Activated CD8-positive, alpha-beta memory T cell treated with anti-CD3 and anti-CD28 coated beads for 4 hours (primary cell): Measurements from ENCODE around the gene RSPH1.

Experiments used
- DNase-seq, 2 donors: peaks; one replicate each; pipeline ENCODE4 v3.0.0-alpha.2; 2020; ENCODE audit warnings: low read depth in 2 of 2

The RSPH1 gene

DNA sequence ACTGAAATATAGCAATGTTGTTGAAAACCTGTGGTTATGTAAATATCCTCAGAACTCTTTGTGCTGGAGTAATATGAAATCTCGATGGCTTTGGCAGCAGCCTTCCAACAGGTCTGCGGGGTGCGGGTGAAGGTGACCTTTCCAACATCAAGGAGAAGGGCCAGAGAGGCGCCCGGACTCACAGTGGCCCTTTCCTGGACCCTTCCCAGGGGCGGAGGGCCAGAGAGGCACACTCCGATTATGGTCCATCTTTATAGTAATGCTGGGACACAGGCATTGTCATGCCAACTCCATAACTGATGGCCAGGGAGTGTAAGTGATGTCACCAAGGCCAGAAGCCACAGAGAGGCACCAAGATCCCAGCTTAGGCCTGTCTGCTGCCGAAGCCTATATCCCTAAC lies 35.7 kb upstream of the RSPH1 start:
- DNase-seq, result no peak

DNA sequence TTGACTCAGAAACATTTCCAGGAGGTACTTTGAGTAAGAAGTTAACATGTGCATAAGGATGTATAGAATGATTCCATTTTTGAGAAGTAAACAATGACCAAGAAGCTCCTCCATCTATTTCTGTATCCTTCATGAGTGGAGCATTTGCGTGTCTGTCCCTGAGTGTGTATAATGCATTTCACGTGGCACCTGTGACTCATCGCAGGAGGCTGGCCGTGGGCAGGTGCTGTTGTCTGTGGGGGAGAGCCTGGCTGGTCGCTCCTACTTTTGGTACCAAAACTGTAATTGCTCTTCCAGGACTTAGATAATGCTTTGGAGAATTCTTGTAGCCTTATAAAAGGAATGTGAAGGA lies 34.1 kb upstream of the RSPH1 start:
- no peak for DNase-seq

DNA sequence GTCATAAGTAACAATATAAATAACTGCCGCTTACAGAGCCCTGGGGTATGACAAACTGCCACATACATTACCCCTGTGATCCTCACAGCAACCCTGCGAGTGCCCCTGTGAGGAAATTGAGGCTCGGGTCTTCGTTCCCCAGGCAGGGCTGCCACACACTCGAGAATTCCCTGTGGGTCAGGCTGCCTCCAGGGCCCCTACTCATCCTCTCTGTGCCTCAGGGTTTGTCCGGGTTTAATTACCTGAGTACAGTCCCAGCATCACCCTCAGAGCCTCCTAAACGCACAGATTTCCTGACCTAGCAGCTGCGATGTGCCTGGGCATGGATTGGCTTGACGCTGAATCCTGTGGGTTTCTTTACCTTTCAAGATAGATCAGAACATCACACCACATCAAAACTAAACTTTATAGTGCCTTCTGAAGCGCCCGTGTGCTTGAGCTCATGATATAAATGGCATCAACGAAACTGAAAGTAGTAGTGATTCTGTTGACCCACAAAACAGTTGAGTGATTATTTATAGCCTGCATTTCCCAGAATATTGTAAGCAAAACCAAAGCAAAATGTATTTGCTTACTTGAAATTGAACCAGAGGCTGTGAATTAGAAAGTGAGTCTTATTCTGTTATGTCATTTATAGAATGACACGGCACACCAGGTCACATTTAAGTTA lies 31.6 kb upstream of the RSPH1 start:
- no peak for DNase-seq

DNA sequence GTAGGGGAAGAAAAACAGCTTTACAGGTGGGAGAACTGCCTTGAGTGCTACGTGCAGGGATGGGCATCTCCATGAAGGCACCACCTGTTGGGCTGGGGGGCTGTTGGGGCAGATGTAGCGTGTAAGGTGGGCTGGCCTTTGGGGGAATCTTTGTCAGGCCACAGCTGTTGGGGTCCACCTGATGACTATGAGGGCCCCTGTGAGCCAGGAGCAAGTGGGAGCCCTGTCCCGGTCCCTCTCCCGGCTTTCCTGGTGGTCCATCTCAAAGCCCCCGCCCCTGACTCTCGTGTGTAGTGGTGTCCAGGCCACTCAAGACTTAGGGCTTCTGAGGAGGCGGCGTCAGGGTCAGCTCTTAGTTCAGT lies 31.1 kb upstream of the RSPH1 start:
- no peak for DNase-seq

- no peak for DNase-seq
Observed at GRCh38 chr21:42526379-42526727, 30.3 kb upstream of the RSPH1 start.

- DNase-seq, result no peak
Observed at GRCh38 chr21:42525676-42526378, 29.8 kb upstream of the RSPH1 start.

GRCh38 chr21:42525029-42525581 lies 29.1 kb upstream of the RSPH1 start:
- DNase-seq, result no peak

GRCh38 chr21:42524341-42525028 lies 28.5 kb upstream of the RSPH1 start:
- peak; percentile 32 to 33 for DNase-seq

DNA sequence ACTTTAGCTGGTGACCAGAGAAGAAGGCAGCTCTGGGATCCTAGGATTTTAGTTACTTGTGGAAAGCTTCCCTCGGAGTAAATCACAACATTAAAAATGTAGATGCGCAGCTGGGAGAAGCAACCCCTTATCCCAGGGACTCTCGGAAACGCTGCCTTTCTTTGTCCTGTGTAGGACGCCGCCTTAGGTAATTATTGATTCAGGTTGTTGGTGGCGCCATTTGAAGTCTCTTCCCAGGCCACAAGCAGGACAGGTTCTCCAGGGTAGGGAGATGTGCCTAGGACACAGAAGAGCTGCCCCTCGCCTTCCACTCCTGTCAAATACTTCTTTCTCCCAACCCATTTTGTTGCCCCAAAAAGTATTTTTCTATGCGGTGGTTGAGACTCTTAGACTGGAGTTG lies 27.9 kb upstream of the RSPH1 start:
- no peak for DNase-seq

- no peak for DNase-seq
Observed at GRCh38 chr21:42523211-42523610, 27.2 kb upstream of the RSPH1 start.

DNA sequence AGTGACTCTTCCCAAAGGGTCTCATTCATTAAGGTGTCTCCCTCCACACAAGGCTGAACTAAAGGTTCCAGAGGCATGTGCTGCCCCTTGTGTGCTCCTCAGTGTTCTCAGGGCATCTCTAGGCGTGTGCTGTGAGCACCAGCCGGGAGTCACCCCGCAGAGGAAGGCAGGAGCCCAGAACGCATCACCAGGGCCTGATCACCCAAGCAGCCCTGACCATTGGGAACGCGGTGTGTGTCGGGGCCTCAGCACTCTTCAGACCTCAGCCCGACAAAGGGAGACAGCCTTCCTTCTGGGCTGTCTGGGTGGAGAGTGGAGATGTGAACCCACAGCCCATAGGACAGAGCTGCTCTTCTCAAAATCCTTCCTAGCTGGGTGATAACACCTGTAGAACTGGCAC lies 26.7 kb upstream of the RSPH1 start:
- DNase-seq, result no peak

DNA sequence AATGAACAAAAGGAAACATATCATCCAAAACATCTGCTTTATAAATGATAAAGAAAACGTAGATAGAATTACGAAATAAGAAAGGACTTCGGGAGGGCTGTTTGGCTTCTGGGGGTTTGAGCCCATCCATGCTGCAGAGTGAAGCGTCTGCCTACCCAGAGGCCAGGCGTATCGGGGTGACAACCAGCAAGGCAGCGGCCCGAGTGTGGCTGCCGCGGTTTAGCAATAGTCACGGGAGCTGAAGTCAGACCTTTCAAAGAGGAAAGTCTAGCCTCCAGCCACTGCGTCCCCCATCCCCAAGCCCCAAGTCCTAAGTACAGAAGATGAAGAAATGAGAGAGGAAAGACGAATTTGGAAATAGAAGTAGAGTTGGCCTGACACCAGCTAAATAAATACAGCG lies 26.2 kb upstream of the RSPH1 start:
- DNase-seq, result no peak

DNA sequence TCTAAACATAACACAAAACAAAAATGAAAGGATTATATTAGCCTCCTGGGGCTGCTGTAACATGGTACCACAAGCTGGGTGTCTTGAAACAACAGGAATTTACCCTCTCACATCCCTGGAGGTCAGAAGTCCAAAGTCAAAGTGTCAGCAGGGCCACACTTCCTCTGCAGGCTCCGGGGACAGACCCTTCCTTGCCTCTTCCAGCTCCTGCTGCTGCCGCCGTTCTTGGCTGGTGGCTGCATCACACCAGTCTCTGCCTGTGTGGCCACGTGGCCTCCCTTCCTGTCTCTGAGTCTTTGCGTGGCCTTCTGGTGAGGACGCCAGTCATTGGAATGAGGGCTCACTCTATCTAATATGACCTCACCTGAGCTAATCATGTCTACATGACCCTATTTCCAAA lies 25.8 kb upstream of the RSPH1 start:
- no peak for DNase-seq

- DNase-seq, result no peak
Observed at GRCh38 chr21:42521384-42521783, 25.4 kb upstream of the RSPH1 start.

- DNase-seq, result no peak
Observed at GRCh38 chr21:42520628-42521253, 24.7 kb upstream of the RSPH1 start.

GRCh38 chr21:42518626-42519025 lies 22.6 kb upstream of the RSPH1 start:
- no peak for DNase-seq

GRCh38 chr21:42518215-42518614 lies 22.2 kb upstream of the RSPH1 start:
- DNase-seq, result no peak

- DNase-seq, result no peak
Observed at GRCh38 chr21:42515708-42516502, 19.9 kb upstream of the RSPH1 start.

DNA sequence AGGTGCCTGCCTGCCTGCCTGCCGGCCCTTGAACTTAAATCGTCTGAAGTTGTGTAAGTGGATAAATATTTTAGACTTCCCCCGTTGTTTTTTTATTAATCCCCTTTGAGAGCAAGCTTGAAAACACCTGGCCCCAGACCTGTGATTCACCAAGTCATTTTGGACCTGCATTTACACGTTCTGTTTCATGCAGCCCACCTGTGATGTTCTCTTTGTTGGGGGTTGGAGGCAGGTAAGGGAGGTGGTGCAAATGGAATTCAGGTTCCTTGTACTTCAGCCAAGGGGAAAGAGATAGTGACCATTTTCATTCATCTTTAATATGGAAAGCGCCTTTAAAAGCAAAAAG lies 18.8 kb upstream of the RSPH1 start:
- DNase-seq, result no peak

DNA sequence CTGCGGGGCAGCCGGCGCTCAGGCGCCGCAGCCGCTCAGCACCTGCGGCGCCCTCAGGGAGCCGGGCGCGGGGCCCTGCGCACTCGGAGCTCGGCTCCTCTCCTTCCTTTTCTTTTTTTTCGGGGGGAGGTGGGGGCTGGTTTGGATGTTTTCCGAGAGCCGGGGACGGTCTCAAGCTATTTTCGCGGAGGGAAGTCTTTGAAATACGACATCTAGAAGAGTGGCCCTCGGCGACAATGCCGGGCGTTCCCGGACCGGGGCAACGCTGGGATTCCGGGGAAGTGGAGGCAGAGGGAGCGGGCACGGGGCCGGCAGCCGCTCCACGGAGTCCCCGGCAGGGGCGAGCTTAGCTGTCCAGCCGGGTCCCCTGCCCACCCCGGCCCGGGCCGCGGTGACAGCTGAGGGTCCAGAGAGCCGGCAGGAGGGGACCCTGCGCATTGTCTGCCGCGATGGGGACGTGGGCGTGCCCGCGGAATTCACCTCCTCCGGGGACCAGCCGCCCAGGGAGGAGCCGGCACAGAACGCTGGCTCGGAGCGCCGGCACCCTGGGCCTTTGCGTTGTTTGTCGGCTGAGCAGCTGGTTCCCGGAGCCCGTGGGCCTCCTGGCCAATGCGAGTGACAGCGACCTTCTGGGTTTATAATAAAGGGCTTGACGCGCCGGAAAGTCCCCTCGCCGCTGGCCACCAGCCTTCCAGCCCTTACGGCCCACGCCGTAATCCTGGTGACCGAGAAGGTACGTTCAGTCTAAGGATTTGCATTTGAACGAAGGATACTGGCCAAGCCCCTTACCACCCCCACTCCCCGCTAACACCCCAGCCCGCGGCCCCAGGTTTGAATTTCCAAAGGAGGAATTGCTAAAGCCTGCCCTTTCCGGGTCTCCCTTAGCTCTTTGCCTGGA lies 18.2 kb upstream of the RSPH1 start:
- peak; percentile 43 to 44 for DNase-seq
